Measurements from ENCODE around the gene SKAP1.

The SKAP1 gene

GRCh38 chr17:48153691-48154358, 276.2 kb downstream of the SKAP1 start:
- no peak for TF ChIP-seq GATA1 (IDR thresholded peaks at IDR 0.05; ENCODE audit: low read depth, low read length)
- TF ChIP-seq POLR2A (IDR thresholded peaks at IDR 0.05; ENCODE audit: low read length), result no peak

GRCh38 chr17:48152289-48152688, 277.7 kb downstream of the SKAP1 start:
- TF ChIP-seq GATA1 (IDR thresholded peaks at IDR 0.05; ENCODE audit: low read depth, low read length) (no peak), POLR2A (IDR thresholded peaks at IDR 0.05; ENCODE audit: low read length) (no peak)
- no peak for DNase-seq

More at GRCh38 chr17:48153691-48154358, 276.2 kb downstream of the SKAP1 start:
- peak; percentile 52 to 57 for DNase-seq

- TF ChIP-seq POLR2A (IDR thresholded peaks at IDR 0.05; ENCODE audit: low read length) (no peak), GATA1 (IDR thresholded peaks at IDR 0.05; ENCODE audit: low read depth, low read length) (no peak)
- DNase-seq, result no peak
Measured at GRCh38 chr17:48151220-48151619, 278.8 kb downstream of the SKAP1 start.

GRCh38 chr17:48150597-48151001, 279.4 kb downstream of the SKAP1 start:
- no peak for DNase-seq

GRCh38 chr17:48149787-48150463, 280.1 kb downstream of the SKAP1 start:
- no peak for DNase-seq
- TF ChIP-seq GATA1 (IDR thresholded peaks at IDR 0.05; ENCODE audit: low read depth, low read length) (no peak), POLR2A (IDR thresholded peaks at IDR 0.05; ENCODE audit: low read length) (no peak)

More at GRCh38 chr17:48150597-48151001, 279.4 kb downstream of the SKAP1 start:
- no peak for TF ChIP-seq GATA1 (IDR thresholded peaks at IDR 0.05; ENCODE audit: low read depth, low read length)
- TF ChIP-seq POLR2A (IDR thresholded peaks at IDR 0.05; ENCODE audit: low read length), result no peak

GRCh38 chr17:48148854-48149786, 280.9 kb downstream of the SKAP1 start:
- no peak for TF ChIP-seq GATA1 (IDR thresholded peaks at IDR 0.05; ENCODE audit: low read depth, low read length)
- TF ChIP-seq POLR2A (IDR thresholded peaks at IDR 0.05; ENCODE audit: low read length), result no peak
- DNase-seq, result peak; percentile 6 to 12

GRCh38 chr17:48148029-48148770, 281.8 kb downstream of the SKAP1 start:
- no peak for TF ChIP-seq POLR2A (IDR thresholded peaks at IDR 0.05; ENCODE audit: low read length)
- no peak for TF ChIP-seq GATA1 (IDR thresholded peaks at IDR 0.05; ENCODE audit: low read depth, low read length)
- no peak for DNase-seq

GRCh38 chr17:48144976-48145798, 284.8 kb downstream of the SKAP1 start:
- TF ChIP-seq GATA1 (IDR thresholded peaks at IDR 0.05; ENCODE audit: low read depth, low read length) (no peak), POLR2A (IDR thresholded peaks at IDR 0.05; ENCODE audit: low read length) (no peak)
- DNase-seq, result no peak

GRCh38 chr17:48144231-48144630, 285.8 kb downstream of the SKAP1 start:
- TF ChIP-seq GATA1 (IDR thresholded peaks at IDR 0.05; ENCODE audit: low read depth, low read length) (no peak), POLR2A (IDR thresholded peaks at IDR 0.05; ENCODE audit: low read length) (no peak)
- no peak for DNase-seq

GRCh38 chr17:48143629-48144028, 286.4 kb downstream of the SKAP1 start:
- no peak for DNase-seq
- TF ChIP-seq GATA1 (IDR thresholded peaks at IDR 0.05; ENCODE audit: low read depth, low read length) (no peak), POLR2A (IDR thresholded peaks at IDR 0.05; ENCODE audit: low read length) (no peak)

- TF ChIP-seq POLR2A (IDR thresholded peaks at IDR 0.05; ENCODE audit: low read length) (no peak), GATA1 (IDR thresholded peaks at IDR 0.05; ENCODE audit: low read depth, low read length) (no peak)
- no peak for DNase-seq
Measured at GRCh38 chr17:48139944-48140343, 290.1 kb downstream of the SKAP1 start.

GRCh38 chr17:48137656-48138055, 292.4 kb downstream of the SKAP1 start:
- no peak for DNase-seq
- no peak for TF ChIP-seq POLR2A (IDR thresholded peaks at IDR 0.05; ENCODE audit: low read length)
- TF ChIP-seq GATA1 (IDR thresholded peaks at IDR 0.05; ENCODE audit: low read depth, low read length), result no peak

Data from erythroblast (primary cell).